ENCODE results near the gene NTNG1. TPM values are rescaled to one million over a fixed set of nuclear protein-coding genes. Genes with fewer than 3 reads are reported as not detected.

Gene NTNG1
- total RNA-seq, 4 donors from 2014 or later, result 4.2 to 11.1 (median 5.6) TPM

GRCh38 chr1:107123741-107124140 is 17.1 kb upstream of the NTNG1 start:
- Histone ChIP-seq H3K4me3 (no peak overlapping the region), H3K4me1 (no peaks in the 10 kb centered on the region), H3K9me3 (no peaks in the 10 kb centered on the region), H3K27me3 (no peaks in the 10 kb centered on the region), H3K36me3 (no peaks in the 10 kb centered on the region), H3K27ac (no peak overlapping the region)
- TF ChIP-seq, protein P1, sequence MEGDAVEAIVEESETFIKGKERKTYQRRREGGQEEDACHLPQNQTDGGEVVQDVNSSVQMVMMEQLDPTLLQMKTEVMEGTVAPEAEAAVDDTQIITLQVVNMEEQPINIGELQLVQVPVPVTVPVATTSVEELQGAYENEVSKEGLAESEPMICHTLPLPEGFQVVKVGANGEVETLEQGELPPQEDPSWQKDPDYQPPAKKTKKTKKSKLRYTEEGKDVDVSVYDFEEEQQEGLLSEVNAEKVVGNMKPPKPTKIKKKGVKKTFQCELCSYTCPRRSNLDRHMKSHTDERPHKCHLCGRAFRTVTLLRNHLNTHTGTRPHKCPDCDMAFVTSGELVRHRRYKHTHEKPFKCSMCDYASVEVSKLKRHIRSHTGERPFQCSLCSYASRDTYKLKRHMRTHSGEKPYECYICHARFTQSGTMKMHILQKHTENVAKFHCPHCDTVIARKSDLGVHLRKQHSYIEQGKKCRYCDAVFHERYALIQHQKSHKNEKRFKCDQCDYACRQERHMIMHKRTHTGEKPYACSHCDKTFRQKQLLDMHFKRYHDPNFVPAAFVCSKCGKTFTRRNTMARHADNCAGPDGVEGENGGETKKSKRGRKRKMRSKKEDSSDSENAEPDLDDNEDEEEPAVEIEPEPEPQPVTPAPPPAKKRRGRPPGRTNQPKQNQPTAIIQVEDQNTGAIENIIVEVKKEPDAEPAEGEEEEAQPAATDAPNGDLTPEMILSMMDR (IDR thresholded peaks at IDR 0.05), result no peak
- no peak for TF ChIP-seq EP300 (IDR thresholded peaks at IDR 0.05)
- no peak for TF ChIP-seq POLR2A (IDR thresholded peaks at IDR 0.05)
- TF ChIP-seq POLR2AphosphoS5 (IDR thresholded peaks at IDR 0.05), result no peak
- 74% methylated on average over 1 of the region's 1 CpG for WGBS
- no peak for DNase-seq (ENCODE audit: low spot score in 2 of 2)

GRCh38 chr1:107124694-107125093 is 16.1 kb upstream of the NTNG1 start:
- Histone ChIP-seq H3K9me3 (no peaks in the 10 kb centered on the region), H3K27me3 (no peaks in the 10 kb centered on the region), H3K36me3 (no peaks in the 10 kb centered on the region), H3K4me1 (no peaks in the 10 kb centered on the region), H3K4me3 (no peak overlapping the region), H3K27ac (no peak overlapping the region)
- WGBS, result 72% methylated on average over 2 of the region's 2 CpGs
- TF ChIP-seq POLR2A (IDR thresholded peaks at IDR 0.05) (no peak), POLR2AphosphoS5 (IDR thresholded peaks at IDR 0.05) (no peak), EP300 (IDR thresholded peaks at IDR 0.05) (no peak)
- DNase-seq (ENCODE audit: low spot score in 2 of 2), result no peak

GRCh38 chr1:107132195-107132594 is 8.6 kb upstream of the NTNG1 start:
- H3K4me1 ChIP-seq, result no peaks in the 10 kb centered on the region
- no peak for DNase-seq (ENCODE audit: low spot score in 2 of 2)
- H3K9me3 ChIP-seq, result no peaks in the 10 kb centered on the region
- no peaks in the 10 kb centered on the region for H3K27me3 ChIP-seq
- H3K36me3 ChIP-seq, result no peaks in the 10 kb centered on the region
- TF ChIP-seq POLR2A (IDR thresholded peaks at IDR 0.05), result no peak
- TF ChIP-seq, protein P1 (IDR thresholded peaks at IDR 0.05), result no peak
- no peak for TF ChIP-seq POLR2AphosphoS5 (IDR thresholded peaks at IDR 0.05)
- no peak for TF ChIP-seq EP300 (IDR thresholded peaks at IDR 0.05)
- no peak overlapping the region for H3K27ac ChIP-seq
- H3K4me3 ChIP-seq, result no peak overlapping the region
- WGBS, result 87% methylated on average over 1 of the region's 1 CpG

DNA sequence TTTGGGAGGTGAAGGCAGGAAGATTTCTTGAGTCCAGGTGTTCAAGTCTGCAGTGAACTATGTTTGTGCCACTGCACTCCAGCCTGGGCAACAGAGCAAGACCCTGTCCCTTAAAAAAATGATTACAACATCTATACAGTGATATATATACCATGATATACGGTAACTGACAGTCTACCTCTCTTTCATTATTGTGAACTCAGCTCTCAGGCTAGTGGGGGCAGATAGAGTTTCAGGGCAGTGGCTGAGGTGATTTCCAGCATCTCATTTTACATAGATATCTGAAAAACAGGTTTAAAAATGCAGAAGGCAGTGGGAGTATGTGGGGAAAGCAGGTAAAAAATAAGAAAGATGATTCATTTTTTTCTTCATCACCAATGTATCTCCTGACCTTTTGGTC is 8.1 kb upstream of the NTNG1 start:
- 82% methylated on average over 1 of the region's 1 CpG for WGBS
- no peak overlapping the region for H3K4me3 ChIP-seq
- TF ChIP-seq, protein P1 (IDR thresholded peaks at IDR 0.05), result no peak
- TF ChIP-seq POLR2AphosphoS5 (IDR thresholded peaks at IDR 0.05), result no peak
- no peak for TF ChIP-seq EP300 (IDR thresholded peaks at IDR 0.05)
- TF ChIP-seq POLR2A (IDR thresholded peaks at IDR 0.05), result no peak
- no peak for DNase-seq (ENCODE audit: low spot score in 2 of 2)
- no peak overlapping the region for H3K27ac ChIP-seq
- no peaks in the 10 kb centered on the region for H3K27me3 ChIP-seq
- H3K36me3 ChIP-seq, result no peaks in the 10 kb centered on the region
- no peaks in the 10 kb centered on the region for H3K4me1 ChIP-seq
- no peaks in the 10 kb centered on the region for H3K9me3 ChIP-seq

DNA sequence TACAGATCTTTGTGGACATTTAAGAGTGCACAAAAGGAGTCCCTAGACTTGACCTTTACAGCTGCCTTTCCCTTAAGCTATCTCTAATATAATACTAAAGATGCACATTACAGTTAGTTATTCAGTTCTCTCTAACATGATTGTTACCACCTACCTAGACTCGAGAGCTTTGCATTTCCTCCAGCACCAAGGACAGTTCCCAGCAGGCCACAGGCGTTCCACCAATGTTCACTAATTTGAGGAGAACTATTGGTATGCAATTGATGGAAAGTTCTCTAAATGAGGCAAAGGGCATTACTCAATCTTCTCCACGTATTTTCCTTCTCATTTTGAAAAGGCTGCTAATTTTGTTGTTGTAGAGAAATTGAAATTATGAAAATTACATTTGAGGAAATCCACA is 5.4 kb upstream of the NTNG1 start:
- Histone ChIP-seq H3K27ac (no peak overlapping the region), H3K36me3 (no peaks in the 10 kb centered on the region), H3K9me3 (no peaks in the 10 kb centered on the region), H3K27me3 (peaks cover 3% of the 10 kb centered on the region), H3K4me3 (no peak overlapping the region), H3K4me1 (peaks cover 10% of the 10 kb centered on the region)
- WGBS, result 2% methylated on average over 3 of the region's 3 CpGs
- TF ChIP-seq POLR2A (IDR thresholded peaks at IDR 0.05) (no peak), POLR2AphosphoS5 (IDR thresholded peaks at IDR 0.05) (no peak), EP300 (IDR thresholded peaks at IDR 0.05) (no peak)
- TF ChIP-seq, protein P1 (IDR thresholded peaks at IDR 0.05), result no peak
- DNase-seq (ENCODE audit: low spot score in 2 of 2), result no peak

DNA sequence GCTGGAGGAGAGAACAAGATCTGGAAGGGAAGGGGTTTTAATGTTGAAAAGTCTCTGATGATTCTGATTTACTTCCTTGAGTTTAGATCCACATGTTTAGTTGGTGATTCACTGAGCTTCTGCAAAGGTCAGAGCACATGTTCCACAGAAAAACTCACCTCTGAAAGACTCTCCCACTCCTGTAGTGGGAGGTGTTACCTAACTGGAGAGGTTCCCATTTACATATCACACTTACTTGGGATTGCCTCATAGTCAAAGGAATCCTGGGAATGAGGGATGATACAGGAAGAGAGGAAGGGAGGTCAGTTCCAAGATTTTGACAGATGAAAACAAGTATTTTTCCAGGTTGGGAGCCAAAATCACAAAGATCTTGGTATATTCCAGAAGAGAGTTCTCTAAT is 2.7 kb upstream of the NTNG1 start:
- no peaks in the 10 kb centered on the region for H3K36me3 ChIP-seq
- TF ChIP-seq EP300 (IDR thresholded peaks at IDR 0.05) (no peak), POLR2AphosphoS5 (IDR thresholded peaks at IDR 0.05) (no peak), POLR2A (IDR thresholded peaks at IDR 0.05) (no peak)
- TF ChIP-seq, protein P1 (IDR thresholded peaks at IDR 0.05), result no peak
- DNase-seq (ENCODE audit: low spot score in 2 of 2), result no peak
- no peak overlapping the region for H3K27ac ChIP-seq
- H3K4me1 ChIP-seq, result peaks cover 21% of the 10 kb centered on the region
- H3K27me3 ChIP-seq, result peaks cover 21% of the 10 kb centered on the region
- H3K9me3 ChIP-seq, result no peaks in the 10 kb centered on the region
- H3K4me3 ChIP-seq, result no peak overlapping the region

Data from suprapubic skin (tissue), 4 donors.